H9 (cell line): ENCODE results near the gene SS18L1. TPM values are rescaled to one million over a fixed set of nuclear protein-coding genes. Genes with fewer than 3 reads are reported as not detected.

Experiments
- DNase-seq: peaks from one replicate; pipeline ENCODE4 v3.0.0-alpha.2; 2017
- H2AFZ ChIP-seq: one replicate; pipeline ENCODE4 v1.6.1; 2013; ENCODE audit warnings: mild to moderate bottlenecking, low read length, control low read depth, moderate library complexity
- H2AK5ac ChIP-seq: 2 replicates; pipeline ENCODE4 v1.6.1; 2013; ENCODE audit warnings: low read length, control low read depth, mixed read lengths; ENCODE audit not compliant: insufficient read length
- H2BK120ac ChIP-seq: one replicate; pipeline ENCODE4 v1.6.1; 2013; ENCODE audit warnings: low read depth, mild to moderate bottlenecking, low read length, control low read depth, inconsistent platforms; ENCODE audit not compliant: poor library complexity, severe bottlenecking
- H2BK12ac ChIP-seq: 2 replicates; pipeline ENCODE4 v1.6.1; 2013; ENCODE audit warnings: low read length, control low read depth, mixed read lengths, low read depth; ENCODE audit not compliant: insufficient read length
- H2BK15ac ChIP-seq: 2 replicates; pipeline ENCODE4 v1.6.1; 2013; ENCODE audit warnings: low read depth, low read length, control low read depth
- H2BK20ac ChIP-seq: one replicate; pipeline ENCODE4 v1.6.1; 2013; ENCODE audit warnings: low read depth, mild to moderate bottlenecking, low read length, control low read depth, inconsistent platforms; ENCODE audit not compliant: poor library complexity, severe bottlenecking
- H2BK5ac ChIP-seq: 2 replicates; pipeline ENCODE4 v1.6.1; 2013; ENCODE audit warnings: low read length, control low read depth, mixed read lengths; ENCODE audit not compliant: insufficient read length
- H3K14ac ChIP-seq: 2 replicates; pipeline ENCODE4 v1.6.1; 2013; ENCODE audit warnings: low read length, control low read depth; ENCODE audit not compliant: insufficient read depth
- H3K18ac ChIP-seq: 2 replicates; pipeline ENCODE4 v1.6.1; 2013; ENCODE audit warnings: low read depth, mild to moderate bottlenecking, mixed read lengths, low read length, control low read depth; ENCODE audit not compliant: insufficient read length
- H3K23ac ChIP-seq: 2 replicates; pipeline ENCODE4 v1.6.1; 2013; ENCODE audit warnings: low read length, control low read depth, mixed read lengths, low read depth; ENCODE audit not compliant: insufficient read length
- H3K23me2 ChIP-seq: 2 replicates; pipeline ENCODE4 v1.6.1; 2013; ENCODE audit warnings: low read depth, mild to moderate bottlenecking, mixed read lengths, low read length, control low read depth; ENCODE audit not compliant: insufficient read length, poor library complexity, severe bottlenecking
- H3K27ac ChIP-seq: 2 replicates; pipeline ENCODE4 v1.5.1; 2013; ENCODE audit warnings: low read length, control low read depth, mixed read lengths, low read depth; ENCODE audit not compliant: insufficient read length
- H3K27me3 ChIP-seq: 2 replicates; pipeline ENCODE4 v1.6.1; 2013; ENCODE audit warnings: low read length, control low read depth, inconsistent platforms; ENCODE audit not compliant: insufficient read depth
- H3K4ac ChIP-seq: 2 replicates; pipeline ENCODE4 v1.6.1; 2013; ENCODE audit warnings: low read depth, mild to moderate bottlenecking, control low read depth, inconsistent platforms, low read length, moderate library complexity
- H3K4me1 ChIP-seq: 2 replicates; pipeline ENCODE4 v1.6.1; 2013; ENCODE audit warnings: low read length, control low read depth, inconsistent platforms; ENCODE audit not compliant: insufficient read depth
- H3K4me2 ChIP-seq: 2 replicates; pipeline ENCODE4 v1.6.1; 2013; ENCODE audit warnings: low read length, control low read depth, mixed read lengths; ENCODE audit not compliant: insufficient read length, insufficient read depth
- H3K56ac ChIP-seq: 2 replicates; pipeline ENCODE4 v1.6.1; 2013; ENCODE audit warnings: low read depth, mild to moderate bottlenecking, mixed read lengths, low read length, control low read depth; ENCODE audit not compliant: insufficient read length
- H3K79me1 ChIP-seq: 2 replicates; pipeline ENCODE4 v1.6.1; 2013; ENCODE audit warnings: low read depth, mild to moderate bottlenecking, moderate library complexity, low read length, control low read depth, inconsistent platforms; ENCODE audit not compliant: insufficient read depth, poor library complexity, severe bottlenecking
- H3K79me2 ChIP-seq: 2 replicates; pipeline ENCODE4 v1.6.1; 2013; ENCODE audit warnings: low read length, control low read depth, inconsistent platforms; ENCODE audit not compliant: insufficient read depth
- H3K9ac ChIP-seq: 2 replicates; pipeline ENCODE4 v1.6.1; 2013; ENCODE audit warnings: low read length, control low read depth, mixed read lengths; ENCODE audit not compliant: insufficient read length; ENCODE audit errors: extremely low read depth
- H3K9me3 ChIP-seq: one replicate; pipeline ENCODE4 v1.6.1; 2013; ENCODE audit warnings: low read depth, low read length, inconsistent platforms; ENCODE audit not compliant: control insufficient read depth
- H3T11ph ChIP-seq: one replicate; pipeline ENCODE4 v1.6.1; 2013; ENCODE audit warnings: mild to moderate bottlenecking, low read length, control low read depth, inconsistent platforms
- H4K20me1 ChIP-seq: one replicate; pipeline ENCODE4 v1.6.1; 2013; ENCODE audit not compliant: control insufficient read depth, insufficient read length, insufficient read depth
- H4K5ac ChIP-seq: 2 replicates; pipeline ENCODE4 v1.6.1; 2013; ENCODE audit warnings: low read depth, mild to moderate bottlenecking, mixed read lengths, low read length, control low read depth; ENCODE audit not compliant: insufficient read length
- H4K8ac ChIP-seq: replicated peaks from 2 replicates; pipeline ENCODE4 v1.6.1; 2013; ENCODE audit warnings: low read length, control low read depth, mixed read lengths, low read depth; ENCODE audit not compliant: insufficient read length
- H4K91ac ChIP-seq: 2 replicates; pipeline ENCODE4 v1.6.1; 2013; ENCODE audit warnings: low read depth, mild to moderate bottlenecking, moderate library complexity, mixed read lengths, low read length, control low read depth; ENCODE audit not compliant: insufficient read length
- H3K27ac Mint-ChIP-seq, 3 experiments: 2 replicates in 2 of 3; 3 replicates in 1 of 3; pipeline ENCODE4 v1.8.0; 2020 to 2021; ENCODE audit warnings: mixed read lengths in 3 of 3, mild to moderate bottlenecking in 1 of 3, moderate library complexity in 1 of 3
- H3K27me3 Mint-ChIP-seq: 2 replicates; pipeline ENCODE4 v1.8.0; 2021; ENCODE audit warnings: low read depth, mild to moderate bottlenecking, moderate library complexity, mixed read lengths
- H3K36me3 Mint-ChIP-seq, 3 experiments: 2 replicates in 2 of 3; 3 replicates in 1 of 3; pipeline ENCODE4 v1.8.0; 2020 to 2021; ENCODE audit warnings: low read depth in 3 of 3, mixed read lengths in 3 of 3; ENCODE audit not compliant: insufficient read depth in 1 of 3
- H3K4me1 Mint-ChIP-seq, 2 experiments: 2 replicates each; pipeline ENCODE4 v1.8.0; 2020; ENCODE audit warnings: mixed read lengths in 2 of 2
- H3K4me3 Mint-ChIP-seq, 2 experiments: 2 replicates in 1 of 2; 3 replicates in 1 of 2; pipeline ENCODE4 v1.8.0; 2020 to 2021; ENCODE audit warnings: mild to moderate bottlenecking in 2 of 2, mixed read lengths in 2 of 2, moderate library complexity in 1 of 2
- H3K9me3 Mint-ChIP-seq, 2 experiments: 2 replicates in 1 of 2; 3 replicates in 1 of 2; pipeline ENCODE4 v1.8.0; 2020; ENCODE audit warnings: mild to moderate bottlenecking in 2 of 2, mixed read lengths in 2 of 2, moderate library complexity in 1 of 2
- WGBS: extraction: QIAGEN DNeasy Blood & Tissue Kit; methylation state at CpG from one replicate; pipeline ENCODE4 v1.1.7; 2013; ENCODE audit warnings: missing lambda C conversion rate, low lambda C conversion rate, mixed read lengths; ENCODE audit not compliant: insufficient read length; ENCODE audit errors: extremely low coverage; 5-methylcytosine and 5-hydroxymethylcytosine counted together
- total RNA-seq: library from RNA; stranded (reverse); gene quantifications from 2 replicates; pipeline ENCODE4 v1.2.1, GENCODE V29; 2021
- TF ChIP-seq, protein P1 (sequence below): fragments of 200-600 bp; sonication (generic); conservative IDR thresholded peaks from 3 replicates; pipeline ENCODE4 v1.8.0; 2021; ENCODE audit warnings: antibody characterized with exemption, mild to moderate bottlenecking

The SS18L1 gene
- total RNA-seq, 1 experiment from 2014 or later: 22.2 TPM

GRCh38 chr20:62160253-62160652 lies 16.7 kb downstream of the SS18L1 start:
- Histone ChIP-seq H3K79me1 (no peaks in the 10 kb centered on the region), H3K4ac (no peak overlapping the region), H3T11ph (no peak overlapping the region), H4K91ac (no peak overlapping the region), H3K27me3 (no peaks in the 10 kb centered on the region), H3K9ac (no peak overlapping the region), H4K5ac (no peak overlapping the region), H3K9me3 (no peaks in the 10 kb centered on the region), H3K4me1 (no peaks in the 10 kb centered on the region), H3K56ac (no peak overlapping the region), H4K8ac (no peak overlapping the region), H3K14ac (no peak overlapping the region), H2BK20ac (no peak overlapping the region), H3K4me2 (no peak overlapping the region), H4K20me1 (no peaks in the 10 kb centered on the region), H3K18ac (no peak overlapping the region), H3K23ac (no peak overlapping the region), H2BK120ac (no peak overlapping the region), H3K79me2 (peaks cover 6% of the 10 kb centered on the region; the same call in 1 of the 2 replicates), H2BK15ac (no peak overlapping the region), H2AFZ (no peak overlapping the region), H2BK12ac (no peak overlapping the region), H2AK5ac (no peak overlapping the region), H3K23me2 (no peaks in the 10 kb centered on the region), H3K27ac (no peak overlapping the region), H2BK5ac (no peak overlapping the region)
- TF ChIP-seq, protein P1, sequence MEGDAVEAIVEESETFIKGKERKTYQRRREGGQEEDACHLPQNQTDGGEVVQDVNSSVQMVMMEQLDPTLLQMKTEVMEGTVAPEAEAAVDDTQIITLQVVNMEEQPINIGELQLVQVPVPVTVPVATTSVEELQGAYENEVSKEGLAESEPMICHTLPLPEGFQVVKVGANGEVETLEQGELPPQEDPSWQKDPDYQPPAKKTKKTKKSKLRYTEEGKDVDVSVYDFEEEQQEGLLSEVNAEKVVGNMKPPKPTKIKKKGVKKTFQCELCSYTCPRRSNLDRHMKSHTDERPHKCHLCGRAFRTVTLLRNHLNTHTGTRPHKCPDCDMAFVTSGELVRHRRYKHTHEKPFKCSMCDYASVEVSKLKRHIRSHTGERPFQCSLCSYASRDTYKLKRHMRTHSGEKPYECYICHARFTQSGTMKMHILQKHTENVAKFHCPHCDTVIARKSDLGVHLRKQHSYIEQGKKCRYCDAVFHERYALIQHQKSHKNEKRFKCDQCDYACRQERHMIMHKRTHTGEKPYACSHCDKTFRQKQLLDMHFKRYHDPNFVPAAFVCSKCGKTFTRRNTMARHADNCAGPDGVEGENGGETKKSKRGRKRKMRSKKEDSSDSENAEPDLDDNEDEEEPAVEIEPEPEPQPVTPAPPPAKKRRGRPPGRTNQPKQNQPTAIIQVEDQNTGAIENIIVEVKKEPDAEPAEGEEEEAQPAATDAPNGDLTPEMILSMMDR: no peak
- DNase-seq: no peak
- Mint-ChIP-seq H3K27me3 (no peaks in the 10 kb centered on the region), H3K36me3 (peaks cover 20 to 50% (median 41%) of the 10 kb centered on the region in 3 experiments), H3K4me3 (no peak overlapping the region), H3K27ac (no peak overlapping the region), H3K4me1 (peaks cover 12 to 13% of the 10 kb centered on the region in 2 experiments), H3K9me3 (no peaks in the 10 kb centered on the region; a peak in 1 of 5 replicates)
- no CpG with 5 or more reads among the region's 9 CpGs for WGBS
